Stomach (tissue), 9 donors: ENCODE measurements around the gene SHISA5. TPM values are rescaled to one million over a fixed set of nuclear protein-coding genes. Genes with fewer than 3 reads are reported as not detected.

ENCODE experiments used
- DNase-seq, 2 donors: peaks; one replicate each; pipeline versions ENCODE4 v3.0.0 to v3.0.0-alpha.2; 2013 to 2019
- H3K27ac ChIP-seq, 5 donors: fragments of 200-600 bp in 4 of 5; sonication (generic) in 4 of 5; one replicate each; pipeline ENCODE4 v1.5.1; 2013 to 2019; ENCODE audit warnings: mild to moderate bottlenecking in 1 of 5, moderate library complexity in 1 of 5
- H3K27me3 ChIP-seq, 3 donors: fragments of 200-600 bp; sonication (generic); one replicate each; pipeline ENCODE4 v1.5.1; 2017 to 2019; ENCODE audit warnings: mixed run types in 1 of 3
- H3K36me3 ChIP-seq, 4 donors: fragments of 200-600 bp; sonication (generic); 1 replicate in 3 of 4; 2 replicates in 1 of 4; pipeline ENCODE4 v1.5.1; 2016 to 2019
- H3K4me1 ChIP-seq, 4 donors: fragments of 200-600 bp; sonication (generic); one replicate each; pipeline ENCODE4 v1.5.1; 2016 to 2019
- H3K4me3 ChIP-seq, 4 donors: fragments of 200-600 bp; sonication (generic) in 3 of 4; one replicate each; pipeline ENCODE4 v1.5.1; 2016 to 2019; ENCODE audit warnings: mild to moderate bottlenecking in 1 of 4
- H3K9me3 ChIP-seq, 4 donors: fragments of 200-600 bp; sonication (generic); one replicate each; pipeline ENCODE4 v1.5.1; 2016 to 2019
- CTCF ChIP-seq, 7 experiments: fragments of 450-650 bp in 4 of 7; fragments of 200-600 bp in 3 of 7; sonication (generic) in 3 of 7; IDR thresholded peaks; one replicate each; pipeline ENCODE4 v1.5.1; 2016 to 2019; ENCODE audit warnings: antibody characterized with exemption in 7 of 7, control low read depth in 2 of 7, mild to moderate bottlenecking in 1 of 7
- EP300 ChIP-seq: sonication (generic); formaldehyde crosslinking; IDR thresholded peaks from one replicate; pipeline ENCODE4 v1.6.1; 2017; ENCODE audit warnings: antibody characterized with exemption
- POLR2A ChIP-seq, 4 donors: fragments of 450-650 bp; IDR thresholded peaks; one replicate each; pipeline ENCODE4 v1.6.1; 2016; ENCODE audit warnings: antibody characterized with exemption in 4 of 4, control low read depth in 2 of 4, mild to moderate bottlenecking in 1 of 4, moderate library complexity in 1 of 4
- POLR2AphosphoS5 ChIP-seq, 3 donors: sonication (generic); formaldehyde crosslinking; IDR thresholded peaks; one replicate each; pipeline ENCODE4 v1.6.1; 2016; ENCODE audit warnings: antibody characterized with exemption in 3 of 3
- WGBS, 5 donors: extraction: QIAGEN DNeasy Blood & Tissue Kit in 3 of 5; methylation state at CpG; one replicate each; pipeline versions ENCODE4 v1.1.5 to v1.1.7; 2013 to 2018; 5-methylcytosine and 5-hydroxymethylcytosine counted together
- intact Hi-C: fragments of 100-400 bp; cut with DNase I; formaldehyde crosslinking; loops from one replicate; pipeline ENCODE4 v1.15.1; 2023; ENCODE audit warnings: low total_unique reads
- polyA plus RNA-seq, 3 donors: library from polyadenylated mRNA; stranded (reverse); fragments of 200-250 nt; gene quantifications; one replicate each; pipeline ENCODE4 v1.2.3, GENCODE V29; 2013
- total RNA-seq, 5 donors: library from RNA; depleted of rRNA; stranded (reverse); fragments of >200 nt; gene quantifications; one replicate each; pipeline versions ENCODE4 v1.1.0 to v1.2.3, GENCODE V29; 2014 to 2016
- donor health status: healthy with polysubstance abuse.
- donor health status: Bipolar disorder and iron deficiency.
- donor health status: healthy.

SHISA5 gene
- total and polyA plus RNA-seq, 8 donors: 43.4 to 182 (median 58.1) TPM

- Histone ChIP-seq H3K27me3 (no peaks in the 10 kb centered on the region), H3K9me3 (no peaks in the 10 kb centered on the region), H3K27ac (no peak overlapping the region), H3K4me1 (no peaks in the 10 kb centered on the region), H3K36me3 (peaks cover 0 to 21% (median 5%) of the 10 kb centered on the region in 4 donors), H3K4me3 (no peak overlapping the region)
- 81 to 90% (median 87%) methylated on average over 6 of the region's 6 CpGs for WGBS, 5 donors
- intact Hi-C loops: no loop called here
- DNase-seq: no peak
- TF ChIP-seq POLR2AphosphoS5 (IDR thresholded peaks at IDR 0.05) (no peak), POLR2A (IDR thresholded peaks at IDR 0.05) (no peak), CTCF (IDR thresholded peaks at IDR 0.05) (no peak), EP300 (no peak)
Observed at GRCh38 chr3:48518069-48518468, 14.1 kb upstream of the SHISA5 start.

GRCh38 chr3:48516571-48516970 lies 12.6 kb upstream of the SHISA5 start:
- 64 to 78% (median 75%) methylated on average over 7 to 8 of the region's 8 CpGs for WGBS, 5 donors
- Histone ChIP-seq H3K4me1 (no peaks in the 10 kb centered on the region), H3K4me3 (no peak overlapping the region), H3K27me3 (no peaks in the 10 kb centered on the region), H3K9me3 (no peaks in the 10 kb centered on the region), H3K27ac (no peak overlapping the region), H3K36me3 (peaks cover 0 to 15% (median 5%) of the 10 kb centered on the region in 4 donors)
- intact Hi-C loops: no loop called here
- DNase-seq: no peak
- no peak for TF ChIP-seq CTCF (IDR thresholded peaks at IDR 0.05)
- no peak for TF ChIP-seq POLR2AphosphoS5 (IDR thresholded peaks at IDR 0.05)
- no peak for TF ChIP-seq POLR2A (IDR thresholded peaks at IDR 0.05)

- Histone ChIP-seq H3K36me3 (peaks cover 0 to 8% (median 3%) of the 10 kb centered on the region in 4 donors), H3K4me3 (no peak overlapping the region), H3K9me3 (no peaks in the 10 kb centered on the region), H3K27ac (no peak overlapping the region), H3K4me1 (no peaks in the 10 kb centered on the region), H3K27me3 (no peaks in the 10 kb centered on the region)
- no peak for TF ChIP-seq POLR2AphosphoS5 (IDR thresholded peaks at IDR 0.05)
- no peak for TF ChIP-seq EP300
- no peak for TF ChIP-seq POLR2A (IDR thresholded peaks at IDR 0.05)
- no peak for TF ChIP-seq CTCF (IDR thresholded peaks at IDR 0.05)
- intact Hi-C loops: no loop called here
- 74 to 85% (median 77%) methylated on average over 8 of the region's 8 CpGs for WGBS, 5 donors
- no peak for DNase-seq
Observed at GRCh38 chr3:48514431-48515227, 10.7 kb upstream of the SHISA5 start.

GRCh38 chr3:48511551-48511950 lies 7.6 kb upstream of the SHISA5 start:
- intact Hi-C loops: no loop called here
- no peak for TF ChIP-seq CTCF (IDR thresholded peaks at IDR 0.05)
- TF ChIP-seq EP300: no peak
- no peak for TF ChIP-seq POLR2A (IDR thresholded peaks at IDR 0.05)
- no peak for TF ChIP-seq POLR2AphosphoS5 (IDR thresholded peaks at IDR 0.05)
- H3K27ac ChIP-seq: no peak overlapping the region
- H3K27me3 ChIP-seq: no peaks in the 10 kb centered on the region
- H3K4me3 ChIP-seq: no peak overlapping the region
- DNase-seq: no peak
- no peaks in the 10 kb centered on the region for H3K36me3 ChIP-seq
- no peaks in the 10 kb centered on the region for H3K9me3 ChIP-seq
- H3K4me1 ChIP-seq: peaks cover 0 to 9% (median 0%) of the 10 kb centered on the region in 4 donors
- 79 to 86% (median 82%) methylated on average over 4 of the region's 4 CpGs for WGBS, 5 donors
